HK-2 (cell line): ENCODE data around the gene TNFRSF13B.
"Not testable (repeated sequence)": the region's sequence is repeated elsewhere in the genome, so short reads cannot be mapped to it uniquely, and the experiment has no call there.

Experiments used
- DNase-seq: peaks from one replicate; pipeline ENCODE4 v3.0.0-alpha.2; 2018; ENCODE audit not compliant: unreplicated experiment

TNFRSF13B gene

GRCh38 chr17:16926571-16927451, 45.1 kb downstream of the TNFRSF13B start:
- no peak for DNase-seq

GRCh38 chr17:16926061-16926511, 45.8 kb downstream of the TNFRSF13B start:
- DNase-seq = no peak

GRCh38 chr17:16925461-16926060, 46.4 kb downstream of the TNFRSF13B start:
- no peak for DNase-seq

GRCh38 chr17:16924696-16925440, 47.0 kb downstream of the TNFRSF13B start:
- no peak for DNase-seq

- DNase-seq = no peak
Observed at GRCh38 chr17:16923904-16924695, 47.8 kb downstream of the TNFRSF13B start.

GRCh38 chr17:16923097-16923903, 48.6 kb downstream of the TNFRSF13B start:
- no peak for DNase-seq

- no peak for DNase-seq
Observed at GRCh38 chr17:16922386-16923096, 49.4 kb downstream of the TNFRSF13B start.

- not testable (repeated sequence) for DNase-seq
Observed at GRCh38 chr17:16921451-16921850, 50.5 kb downstream of the TNFRSF13B start.

GRCh38 chr17:16920628-16921020, 51.3 kb downstream of the TNFRSF13B start:
- no peak for DNase-seq

GRCh38 chr17:16919663-16920627, 52.0 kb downstream of the TNFRSF13B start:
- DNase-seq = no peak

GRCh38 chr17:16918443-16918842, 53.5 kb downstream of the TNFRSF13B start:
- no peak for DNase-seq

- DNase-seq = no peak
Observed at GRCh38 chr17:16917671-16918394, 54.1 kb downstream of the TNFRSF13B start.

GRCh38 chr17:16916557-16916920, 55.4 kb downstream of the TNFRSF13B start:
- DNase-seq = no peak

- peak; percentile 45 for DNase-seq
Observed at GRCh38 chr17:16915752-16916556, 56.0 kb downstream of the TNFRSF13B start.

- DNase-seq = no peak
Observed at GRCh38 chr17:16913463-16913862, 58.5 kb downstream of the TNFRSF13B start.

- no peak for DNase-seq
Observed at GRCh38 chr17:16912021-16912962, 59.6 kb downstream of the TNFRSF13B start.
